Measurements from ENCODE around the gene DYNLT5.
A peak's percentile ranks its signal among the peaks of the same experiment; 100 is the strongest.

The DYNLT5 gene

DNA sequence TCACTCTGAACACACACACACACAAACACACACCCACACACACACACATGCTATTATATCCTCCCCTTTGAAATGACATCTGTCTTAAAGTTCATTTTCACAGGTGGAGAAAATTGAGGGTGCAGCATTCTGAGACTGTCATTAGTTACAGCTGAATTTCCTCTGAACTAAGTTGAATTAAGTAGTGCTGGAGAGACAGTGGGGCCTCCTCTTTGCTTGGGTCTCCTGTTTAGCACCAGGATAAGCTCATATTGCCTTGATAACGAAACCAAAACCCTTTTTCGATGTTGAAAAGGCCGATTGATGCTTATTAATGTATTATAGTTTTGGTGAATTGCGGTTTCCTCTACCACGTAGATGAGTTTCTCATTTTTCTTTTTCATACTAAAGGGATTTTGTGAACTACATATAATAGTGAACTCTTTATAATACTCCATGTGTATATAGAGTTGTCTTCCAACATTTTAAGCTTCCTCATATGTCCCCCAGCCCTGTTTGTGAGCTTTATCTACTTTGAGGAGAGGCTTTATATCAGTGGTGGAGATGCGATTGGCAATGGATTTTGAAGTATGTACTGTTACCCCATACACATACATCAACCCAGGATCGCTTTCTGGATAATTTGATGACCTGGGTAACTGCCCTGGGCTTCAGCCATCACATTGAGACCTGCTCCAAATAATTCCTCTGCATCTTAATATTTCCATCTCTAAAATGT is 17.4 kb downstream of the DYNLT5 start:
- DNase-seq: peak; percentile 90

DNA sequence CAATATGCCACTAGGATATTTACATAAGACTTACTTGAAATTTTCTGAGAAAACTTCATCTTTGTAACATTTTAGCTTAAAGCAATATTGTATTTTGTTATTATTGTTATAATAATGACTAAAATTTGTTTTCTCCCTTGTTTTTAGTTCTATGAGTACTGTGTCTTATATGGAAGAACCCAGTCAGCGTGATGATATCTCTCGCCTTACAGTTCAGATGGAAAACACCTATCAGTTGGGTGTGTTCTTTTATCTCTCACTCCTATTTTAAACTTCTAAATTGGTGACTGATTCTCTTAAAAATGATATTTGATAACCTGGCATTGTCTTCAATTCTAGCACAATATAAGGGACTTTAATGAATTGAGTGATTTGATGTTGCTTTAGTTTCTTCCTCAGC is 18.0 kb downstream of the DYNLT5 start:
- TF ChIP-seq, protein P1, sequence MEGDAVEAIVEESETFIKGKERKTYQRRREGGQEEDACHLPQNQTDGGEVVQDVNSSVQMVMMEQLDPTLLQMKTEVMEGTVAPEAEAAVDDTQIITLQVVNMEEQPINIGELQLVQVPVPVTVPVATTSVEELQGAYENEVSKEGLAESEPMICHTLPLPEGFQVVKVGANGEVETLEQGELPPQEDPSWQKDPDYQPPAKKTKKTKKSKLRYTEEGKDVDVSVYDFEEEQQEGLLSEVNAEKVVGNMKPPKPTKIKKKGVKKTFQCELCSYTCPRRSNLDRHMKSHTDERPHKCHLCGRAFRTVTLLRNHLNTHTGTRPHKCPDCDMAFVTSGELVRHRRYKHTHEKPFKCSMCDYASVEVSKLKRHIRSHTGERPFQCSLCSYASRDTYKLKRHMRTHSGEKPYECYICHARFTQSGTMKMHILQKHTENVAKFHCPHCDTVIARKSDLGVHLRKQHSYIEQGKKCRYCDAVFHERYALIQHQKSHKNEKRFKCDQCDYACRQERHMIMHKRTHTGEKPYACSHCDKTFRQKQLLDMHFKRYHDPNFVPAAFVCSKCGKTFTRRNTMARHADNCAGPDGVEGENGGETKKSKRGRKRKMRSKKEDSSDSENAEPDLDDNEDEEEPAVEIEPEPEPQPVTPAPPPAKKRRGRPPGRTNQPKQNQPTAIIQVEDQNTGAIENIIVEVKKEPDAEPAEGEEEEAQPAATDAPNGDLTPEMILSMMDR (IDR thresholded peaks at IDR 0.05; ENCODE audit: low read length): no peak
- TF ChIP-seq EZH2phosphoT487 (IDR thresholded peaks at IDR 0.05; ENCODE audit: low read length): no peak
- TF ChIP-seq EZH2 (optimal IDR thresholded peaks at IDR 0.05; ENCODE audit: low read depth, low read length): no peak
- H3K9me3 ChIP-seq (replicated peaks; ENCODE audit: insufficient read depth, low read length): no peaks in the 10 kb centered on the region
- H3K4me1 ChIP-seq (ENCODE audit: low read length): peaks cover 35% of the 10 kb centered on the region
- no peaks in the 10 kb centered on the region for H3K9me2 ChIP-seq (replicated peaks; ENCODE audit: insufficient read depth, low read length)
- H3K4me2 ChIP-seq (ENCODE audit: low read depth, low read length): peak overlapping the region; percentile 92
- no peak for DNase-seq
- no peaks in the 10 kb centered on the region for H3K27me3 ChIP-seq (replicated peaks; ENCODE audit: insufficient read depth, low read length)
- peak overlapping the region; percentile 64 for H2AFZ ChIP-seq (ENCODE audit: low read length)
- H4K20me1 ChIP-seq (ENCODE audit: insufficient read depth, low read length): no peaks in the 10 kb centered on the region
- H3F3A ChIP-seq (ENCODE audit: insufficient read depth, low read length): peaks cover 19% of the 10 kb centered on the region
- H3K27ac ChIP-seq (ENCODE audit: low read length): peak overlapping the region; percentile 74; the same call in 1 of the 2 replicates
- no peaks in the 10 kb centered on the region for H3K36me3 ChIP-seq (replicated peaks; ENCODE audit: insufficient read depth, low read length)
- peak overlapping the region; percentile 56 for H3K4me3 ChIP-seq (ENCODE audit: low read length)
- no peaks in the 10 kb centered on the region for H3K79me2 ChIP-seq (ENCODE audit: low read length)
- H3K9ac ChIP-seq (ENCODE audit: low read length): peak overlapping the region; percentile 50; the same call in 1 of the 2 replicates

More for the DNA sequence above, 17.4 kb downstream of the DYNLT5 start:
- no peaks in the 10 kb centered on the region for H4K20me1 ChIP-seq (ENCODE audit: insufficient read depth, low read length)
- TF ChIP-seq, protein P1 (IDR thresholded peaks at IDR 0.05; ENCODE audit: low read length): no peak
- no peak for TF ChIP-seq EZH2phosphoT487 (IDR thresholded peaks at IDR 0.05; ENCODE audit: low read length)
- no peak for TF ChIP-seq EZH2 (optimal IDR thresholded peaks at IDR 0.05; ENCODE audit: low read depth, low read length)
- H3K27me3 ChIP-seq (replicated peaks; ENCODE audit: insufficient read depth, low read length): no peaks in the 10 kb centered on the region
- H3K79me2 ChIP-seq (ENCODE audit: low read length): no peaks in the 10 kb centered on the region
- H3K4me3 ChIP-seq (ENCODE audit: low read length): peak overlapping the region; percentile 56
- H3K4me1 ChIP-seq (ENCODE audit: low read length): peaks cover 38% of the 10 kb centered on the region
- no peaks in the 10 kb centered on the region for H3K36me3 ChIP-seq (replicated peaks; ENCODE audit: insufficient read depth, low read length)
- H3K9me2 ChIP-seq (replicated peaks; ENCODE audit: insufficient read depth, low read length): no peaks in the 10 kb centered on the region
- peaks cover 19% of the 10 kb centered on the region for H3F3A ChIP-seq (ENCODE audit: insufficient read depth, low read length)
- H2AFZ ChIP-seq (ENCODE audit: low read length): peak overlapping the region; percentile 64
- H3K4me2 ChIP-seq (ENCODE audit: low read depth, low read length): peak overlapping the region; percentile 92
- H3K27ac ChIP-seq (ENCODE audit: low read length): peak overlapping the region; percentile 74
- peak overlapping the region; percentile 50 for H3K9ac ChIP-seq (ENCODE audit: low read length)
- no peaks in the 10 kb centered on the region for H3K9me3 ChIP-seq (replicated peaks; ENCODE audit: insufficient read depth, low read length)

DNA sequence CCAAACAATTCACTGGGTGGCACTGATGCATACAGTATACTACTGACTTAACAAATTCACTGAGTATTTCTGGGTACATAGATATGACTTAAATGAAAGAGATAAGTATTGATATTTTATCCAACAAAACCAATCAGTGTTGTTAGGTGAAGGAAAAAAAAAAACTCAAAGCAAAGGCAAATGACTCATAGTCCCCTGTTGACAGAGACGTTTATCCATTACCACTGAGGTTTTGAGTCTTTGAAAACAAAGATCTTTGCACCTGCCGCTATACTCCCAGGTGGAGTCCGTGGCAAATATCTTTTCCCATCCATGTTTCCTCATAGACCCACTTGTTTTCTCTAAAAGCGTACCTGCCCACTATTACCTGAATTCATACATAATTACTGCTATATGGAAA is 18.4 kb downstream of the DYNLT5 start:
- peak overlapping the region; percentile 56; the same call in 1 of the 2 replicates for H3K4me3 ChIP-seq (ENCODE audit: low read length)
- H3K4me2 ChIP-seq (ENCODE audit: low read depth, low read length): no peak overlapping the region; the same call in 1 of the 2 replicates
- no peak for DNase-seq
- H4K20me1 ChIP-seq (ENCODE audit: insufficient read depth, low read length): no peaks in the 10 kb centered on the region
- H3K9ac ChIP-seq (ENCODE audit: low read length): no peak overlapping the region
- no peaks in the 10 kb centered on the region for H3K9me2 ChIP-seq (replicated peaks; ENCODE audit: insufficient read depth, low read length)
- no peaks in the 10 kb centered on the region for H3K9me3 ChIP-seq (replicated peaks; ENCODE audit: insufficient read depth, low read length)
- no peaks in the 10 kb centered on the region for H3K36me3 ChIP-seq (replicated peaks; ENCODE audit: insufficient read depth, low read length)
- no peaks in the 10 kb centered on the region for H3K79me2 ChIP-seq (ENCODE audit: low read length)
- TF ChIP-seq EZH2phosphoT487 (IDR thresholded peaks at IDR 0.05; ENCODE audit: low read length) (no peak), EZH2 (optimal IDR thresholded peaks at IDR 0.05; ENCODE audit: low read depth, low read length) (no peak)
- TF ChIP-seq, protein P1 (IDR thresholded peaks at IDR 0.05; ENCODE audit: low read length): no peak
- H3K4me1 ChIP-seq (ENCODE audit: low read length): peaks cover 35% of the 10 kb centered on the region
- H2AFZ ChIP-seq (ENCODE audit: low read length): no peak overlapping the region
- H3F3A ChIP-seq (ENCODE audit: insufficient read depth, low read length): peaks cover 19% of the 10 kb centered on the region
- H3K27me3 ChIP-seq (replicated peaks; ENCODE audit: insufficient read depth, low read length): no peaks in the 10 kb centered on the region
- no peak overlapping the region for H3K27ac ChIP-seq (ENCODE audit: low read length)

All from MM.1S (cell line).